Naive thymus-derived CD8-positive, alpha-beta T cell (primary cell): ENCODE measurements around the gene PMVK. TPM values are rescaled to one million over a fixed set of nuclear protein-coding genes. Genes with fewer than 3 reads are reported as not detected.

ENCODE experiments used
- ATAC-seq, 2 donors: fragments of 150-1000 bp; cut with Tn5 transposase in 1 of 2; sonication (Bioruptor Pico), chemical (Tn5 transposase) in 1 of 2; 1 replicate in 1 of 2; 2 replicates in 1 of 2; pipeline ENCODE4 v1.10.0; 2021; ENCODE audit warnings: mild to moderate bottlenecking in 2 of 2, moderate library complexity in 2 of 2
- POLR2A ChIA-PET: fragments of 350-600 bp; sonication (Branson Sonifier 250); formaldehyde crosslinking; loops from one replicate; lab custom pipeline; 2021; ENCODE audit warnings: antibody characterized with exemption; lab: Charles Lee
- DNase-seq, 10 donors: peaks; one replicate each; pipeline versions ENCODE4 v3.0.0 to v3.0.0-alpha.2; 2020 to 2022
- H3K27ac Mint-ChIP-seq, 10 donors: one replicate each; pipeline ENCODE4 v1.8.0; 2020 to 2022; ENCODE audit warnings: mild to moderate bottlenecking in 10 of 10, mixed read lengths in 10 of 10, moderate library complexity in 4 of 10, inconsistent platforms in 1 of 10
- H3K27me3 Mint-ChIP-seq, 5 donors: one replicate each; pipeline ENCODE4 v1.8.0; 2021 to 2022; ENCODE audit warnings: mixed read lengths in 5 of 5
- H3K36me3 Mint-ChIP-seq, 3 donors: one replicate each; pipeline ENCODE4 v1.8.0; 2020 to 2022; ENCODE audit warnings: mixed read lengths in 3 of 3, mild to moderate bottlenecking in 2 of 3, inconsistent platforms in 1 of 3
- H3K4me1 Mint-ChIP-seq, 4 donors: one replicate each; pipeline ENCODE4 v1.8.0; 2021 to 2022; ENCODE audit warnings: mixed read lengths in 4 of 4
- H3K4me3 Mint-ChIP-seq, 10 donors: one replicate each; pipeline ENCODE4 v1.8.0; 2020 to 2022; ENCODE audit warnings: mild to moderate bottlenecking in 10 of 10, mixed read lengths in 10 of 10, moderate library complexity in 6 of 10, inconsistent platforms in 1 of 10
- H3K9me3 Mint-ChIP-seq, 9 donors: one replicate each; pipeline ENCODE4 v1.8.0; 2020 to 2022; ENCODE audit warnings: mixed read lengths in 9 of 9, mild to moderate bottlenecking in 3 of 9, inconsistent platforms in 1 of 9, moderate library complexity in 1 of 9
- polyA plus RNA-seq, 3 donors: library from polyadenylated mRNA; unstranded; fragments of 300-500 nt; fragmentation: Illumina TruSeq; gene quantifications; one replicate each; pipeline ENCODE4 v1.2.3, GENCODE V29; 2021
- total RNA-seq, 8 experiments: library from RNA in 2 of 8; stranded (reverse) in 2 of 8; gene quantifications; one replicate each; pipeline ENCODE4 v1.2.3 and lab custom pipeline; 2021 to 2026

The PMVK gene
- total and polyA plus RNA-seq, 5 experiments from 2014 or later, result 11.7 to 45.7 (median 41.0) TPM

DNA sequence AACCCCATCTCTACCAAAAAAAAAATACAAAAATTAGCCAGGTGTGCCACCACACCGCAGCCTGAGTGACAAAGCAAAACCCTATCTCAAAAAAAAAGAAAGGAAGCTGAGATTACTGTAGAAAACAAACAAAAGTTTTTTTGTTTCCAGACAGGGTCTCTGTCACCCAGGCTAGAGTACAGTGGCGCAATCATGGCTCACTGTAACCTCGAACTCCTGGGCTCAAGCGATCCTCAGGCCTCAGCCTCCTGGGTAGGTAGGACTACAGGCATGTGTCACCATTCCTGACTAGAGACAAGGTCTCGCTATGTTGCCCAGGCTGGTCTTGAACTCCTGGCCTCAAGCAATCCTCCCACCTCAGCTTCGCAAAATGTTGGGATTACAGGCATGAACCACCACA, 27.8 kb upstream of the PMVK start:
- Mint-ChIP-seq H3K36me3 (peaks cover 0 to 61% (median 0%) of the 10 kb centered on the region in 3 donors), H3K4me3 (no peak overlapping the region)
- POLR2A ChIA-PET, result interaction anchor here (0.9 to 6.6 kb wide), 6 partner anchors 9 to 53 kb away, joined by 3 to 67 read pairs (median 4); partner anchors contain the start of genes CKS1B, FLAD1, PMVK and SHC1

DNA sequence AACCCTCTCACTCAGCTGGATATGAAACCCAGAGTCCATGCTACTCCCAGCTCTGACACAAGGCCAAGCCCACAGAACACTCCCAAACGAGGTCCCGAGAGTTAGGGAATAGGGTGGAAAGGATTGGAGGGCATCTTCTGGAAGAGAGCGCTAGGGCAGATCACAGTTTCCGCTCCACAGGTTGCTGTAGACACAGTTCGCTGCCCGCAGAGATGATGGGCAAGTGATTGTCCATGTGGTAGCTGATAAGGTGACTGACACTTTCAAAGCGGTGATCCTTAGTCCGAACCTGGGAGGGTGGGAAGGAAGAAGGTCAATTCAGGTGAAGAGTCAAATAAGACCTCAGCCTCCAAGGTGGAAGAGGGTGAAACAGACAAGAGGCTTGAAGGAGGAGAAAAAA, 27.1 kb upstream of the PMVK start:
- DNase-seq (no peak), ATAC-seq (no peak)
- peak overlapping the region in 9 of 10 donors; percentile 6 to 96 (median 80) for H3K27ac Mint-ChIP-seq
- H3K27me3 Mint-ChIP-seq, result no peaks in the 10 kb centered on the region
- peaks cover 14 to 45% (median 37%) of the 10 kb centered on the region in 4 donors for H3K4me1 Mint-ChIP-seq
- H3K36me3 Mint-ChIP-seq, result peaks cover 0 to 57% (median 0%) of the 10 kb centered on the region in 3 donors
- POLR2A ChIA-PET, result interaction anchor here (0.6 to 6.6 kb wide), 5 partner anchors 9 to 231 kb away, joined by 3 to 67 read pairs (median 5); partner anchors contain the start of genes CKS1B, LENEP, PMVK and SHC1
- H3K4me3 Mint-ChIP-seq, result peak overlapping the region in 2 of 10 donors; percentile 16 to 21
- H3K9me3 Mint-ChIP-seq, result no peaks in the 10 kb centered on the region

More for the DNA sequence above, 27.8 kb upstream of the PMVK start:
- Mint-ChIP-seq H3K27me3 (no peaks in the 10 kb centered on the region), H3K4me1 (peaks cover 19 to 48% (median 41%) of the 10 kb centered on the region in 4 donors), H3K27ac (peak overlapping the region in 3 of 10 donors; percentile 56 to 86 (median 80)), H3K9me3 (no peaks in the 10 kb centered on the region)
- DNase-seq (no peak), ATAC-seq (no peak)

DNA sequence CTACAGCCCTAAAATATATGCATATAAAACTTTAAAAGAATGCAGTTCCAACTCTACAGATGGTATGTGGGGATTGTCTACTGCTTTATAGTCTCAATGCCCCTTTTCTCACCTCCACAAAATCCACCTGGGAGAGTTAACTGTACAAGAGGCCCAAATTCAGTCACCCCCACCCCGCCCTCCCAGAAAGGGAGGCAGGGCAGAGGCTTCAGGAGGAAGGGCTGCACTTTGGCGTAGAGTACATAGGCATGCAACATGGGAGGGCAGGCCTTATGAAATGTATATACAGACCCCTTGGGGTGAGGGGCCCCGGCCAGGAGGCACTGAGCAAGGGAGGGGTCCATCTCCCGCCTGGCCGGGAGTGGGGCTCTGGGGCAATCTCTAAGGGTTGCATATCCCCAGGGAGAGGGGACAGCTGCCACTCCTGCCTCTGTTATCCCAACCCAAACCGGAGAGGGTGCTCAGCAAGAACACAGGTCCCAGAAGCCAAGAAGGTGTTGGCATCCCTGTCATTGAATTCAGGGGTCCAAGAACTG, 26.3 kb upstream of the PMVK start:
- Mint-ChIP-seq H3K27ac (peak overlapping the region; percentile 89 to 96 (median 94)), H3K4me3 (peak overlapping the region; percentile 82 to 90 (median 86)), H3K27me3 (no peaks in the 10 kb centered on the region), H3K36me3 (peaks cover 0 to 54% (median 0%) of the 10 kb centered on the region in 3 donors), H3K4me1 (peaks cover 14 to 45% (median 40%) of the 10 kb centered on the region in 4 donors), H3K9me3 (no peaks in the 10 kb centered on the region)
- no peak for ATAC-seq
- DNase-seq, result no peak
- POLR2A ChIA-PET, result interaction anchor here (2.1 to 6.6 kb wide), 7 partner anchors 10 to 54 kb away, joined by 5 to 67 read pairs (median 19); partner anchors contain the start of genes CKS1B, LENEP, PMVK and SHC1

DNA sequence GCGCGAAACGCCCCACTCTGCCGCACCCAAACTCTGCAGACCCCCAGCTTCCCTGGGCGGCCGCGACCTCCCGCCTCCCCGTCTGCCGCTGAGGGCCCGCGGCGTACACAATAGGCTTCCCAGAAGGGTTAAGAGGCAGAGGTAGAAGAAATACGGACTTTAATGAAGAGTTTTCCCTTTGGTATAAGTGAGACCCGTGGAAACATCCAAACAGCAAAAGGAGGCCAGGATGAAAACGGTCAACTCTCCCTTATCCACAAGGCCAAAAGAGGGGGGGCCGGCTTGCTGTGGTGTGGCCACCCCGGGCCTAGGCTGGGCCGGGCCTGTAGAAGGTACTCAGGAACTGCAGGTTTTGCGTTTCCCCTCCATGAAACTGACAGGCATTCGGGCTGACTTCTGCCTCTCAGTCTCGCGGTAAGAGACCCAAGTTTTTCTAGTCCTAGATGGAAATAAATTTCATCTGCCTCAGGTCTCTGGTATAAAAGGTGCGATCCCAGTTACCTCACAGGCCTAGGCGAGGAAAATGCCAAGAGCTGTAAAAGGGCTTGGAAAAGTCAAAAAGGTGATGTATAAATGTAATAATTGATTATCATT, 25.7 kb upstream of the PMVK start:
- Mint-ChIP-seq H3K4me3 (peak overlapping the region; percentile 82 to 90 (median 86)), H3K9me3 (no peaks in the 10 kb centered on the region), H3K27me3 (no peaks in the 10 kb centered on the region), H3K27ac (peak overlapping the region; percentile 89 to 96 (median 94)), H3K4me1 (peaks cover 14 to 48% (median 42%) of the 10 kb centered on the region in 4 donors), H3K36me3 (peaks cover 0 to 48% (median 0%) of the 10 kb centered on the region in 3 donors)
- POLR2A ChIA-PET, result interaction anchor here (0.6 to 6.6 kb wide), 14 partner anchors 10 to 89 kb away, joined by 3 to 67 read pairs (median 14); partner anchors contain the start of genes ADAM15, CKS1B, FLAD1 and LENEP
- DNase-seq (peak in 1 of 10 donors; percentile 64), ATAC-seq (peak; percentile 26 to 31)

DNA sequence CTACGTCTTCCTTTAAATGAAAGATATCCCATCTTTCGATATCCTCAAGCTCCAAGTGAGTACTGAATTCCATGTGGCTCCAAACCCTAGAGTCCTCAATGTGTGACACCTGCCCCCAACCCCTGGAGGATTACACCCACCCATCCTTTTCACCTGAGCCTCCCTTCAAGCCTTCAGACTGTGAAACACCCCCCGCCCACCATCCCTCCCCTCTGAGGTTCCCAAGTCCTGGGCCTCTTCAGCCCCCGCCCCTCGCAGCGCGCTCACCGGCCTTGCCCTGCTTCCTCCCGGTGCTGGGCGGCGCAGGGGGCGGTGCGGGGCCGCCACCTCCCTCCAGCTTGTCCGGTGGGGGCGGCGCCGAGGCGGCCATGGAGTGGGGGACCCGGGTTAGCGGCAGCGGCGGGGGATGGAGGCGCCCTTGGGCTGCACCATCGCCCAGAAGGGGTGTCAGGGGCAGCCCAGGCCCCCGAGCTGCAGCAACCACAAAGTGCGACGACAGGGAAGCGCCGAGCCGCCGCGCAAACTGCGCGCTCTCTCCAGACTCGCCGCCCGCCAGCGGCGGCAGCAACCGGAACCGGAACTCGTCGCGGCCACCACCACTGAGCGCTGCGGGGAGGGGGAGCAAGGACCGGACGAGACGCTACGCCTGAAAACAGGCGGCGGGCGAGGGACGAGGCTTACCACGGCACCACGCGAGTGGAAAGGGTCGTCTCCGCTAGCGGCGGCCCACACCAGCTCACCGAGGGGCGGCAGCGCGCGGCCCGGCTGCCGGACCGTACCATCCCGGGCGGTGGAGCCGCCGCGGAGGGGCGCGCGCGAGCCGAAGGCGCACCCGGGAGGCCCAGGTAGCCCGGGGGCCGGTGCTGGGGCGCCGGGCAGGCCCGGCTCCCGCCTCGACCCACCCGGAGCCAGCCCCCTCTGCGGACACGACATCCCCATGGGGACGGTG, 25.0 kb upstream of the PMVK start, which contains the start of gene PYGO2:
PYGO2 (minus strand) TSS at position 576 of the 949 bp plus-strand sequence; CDS start at position 370, 206 bp downstream.
- Mint-ChIP-seq H3K4me1 (peaks cover 14 to 55% (median 47%) of the 10 kb centered on the region in 4 donors), H3K36me3 (peaks cover 0 to 40% (median 0%) of the 10 kb centered on the region in 3 donors), H3K27me3 (no peaks in the 10 kb centered on the region), H3K9me3 (no peaks in the 10 kb centered on the region), H3K4me3 (peak within 1 kb of the TSS; percentile 84 to 98 (median 96)), H3K27ac (peak within 1 kb of the TSS; percentile 92 to 99 (median 97))
- ATAC-seq (peak; percentile 77 to 82), DNase-seq (peak; percentile 71 to 93 (median 78))
- POLR2A ChIA-PET, result interaction anchor here (0.5 to 6.6 kb wide), 27 partner anchors 9 to 175 kb away, joined by 3 to 67 read pairs (median 6); partner anchors contain the start of genes ADAM15, CKS1B, FLAD1 and LENEP

DNA sequence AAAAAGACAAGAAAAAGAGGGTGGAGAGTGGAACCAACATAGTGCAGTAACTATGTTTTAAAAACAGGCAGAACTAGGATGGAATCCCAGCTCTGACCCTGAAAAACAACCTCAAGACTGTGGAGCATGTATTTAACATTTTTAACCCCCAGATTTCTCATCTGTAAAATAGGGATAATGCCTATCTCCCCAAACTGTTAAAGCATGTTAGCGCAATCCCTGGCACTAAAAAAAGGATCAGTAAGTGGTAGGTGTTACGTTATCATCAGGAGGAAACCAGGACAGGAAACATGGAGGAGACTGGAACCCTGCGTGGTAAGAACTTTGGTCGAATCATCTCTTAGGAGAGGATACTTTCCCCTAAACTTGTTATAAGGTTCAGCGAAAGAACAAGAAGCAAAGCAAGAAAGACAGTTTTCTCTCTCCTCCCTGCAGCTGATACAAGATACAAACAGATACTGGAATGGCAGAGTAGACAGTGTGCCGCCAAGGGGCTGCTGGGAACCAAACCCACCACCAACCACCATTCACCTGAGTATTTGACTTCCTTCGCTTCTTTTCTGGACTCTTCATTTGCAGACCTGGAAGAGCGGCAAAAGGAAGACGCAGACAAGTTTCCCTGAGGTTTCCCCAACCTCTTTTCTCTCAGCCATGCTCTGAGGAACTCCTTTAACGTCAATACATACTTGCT, 24.1 kb upstream of the PMVK start:
- H3K36me3 Mint-ChIP-seq, result peaks cover 0 to 36% (median 3%) of the 10 kb centered on the region in 3 donors
- DNase-seq (peak in 1 of 10 donors; percentile 13), ATAC-seq (no peak)
- H3K27ac Mint-ChIP-seq, result peak overlapping the region; percentile 92 to 99 (median 97)
- H3K27me3 Mint-ChIP-seq, result no peaks in the 10 kb centered on the region
- no peaks in the 10 kb centered on the region for H3K9me3 Mint-ChIP-seq
- peak overlapping the region; percentile 84 to 98 (median 96) for H3K4me3 Mint-ChIP-seq
- peaks cover 23 to 63% (median 54%) of the 10 kb centered on the region in 4 donors for H3K4me1 Mint-ChIP-seq
- POLR2A ChIA-PET, result interaction anchor here (0.5 to 6.6 kb wide), 25 partner anchors 8 to 317 kb away, joined by 3 to 67 read pairs (median 6); partner anchors contain the start of genes ADAM15, CKS1B, FLAD1 and PMVK

DNA sequence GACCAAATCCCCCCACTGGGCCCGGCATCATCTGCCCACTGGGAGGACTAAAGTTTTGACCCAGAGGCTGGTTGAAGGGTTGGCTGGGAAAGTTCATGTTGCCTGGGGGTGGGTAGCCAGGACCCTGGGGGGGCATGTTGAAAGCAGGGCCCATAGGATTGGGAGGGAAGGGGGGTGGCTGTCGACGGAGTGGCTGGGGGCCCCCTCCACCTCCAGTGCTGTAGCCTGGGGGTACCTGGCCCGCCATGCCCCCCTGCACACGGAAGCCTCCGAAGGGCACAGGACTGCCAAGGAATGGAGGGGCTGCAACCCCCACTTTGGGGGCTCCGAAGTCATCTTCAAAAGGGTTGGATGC, 22.9 kb upstream of the PMVK start:
- ATAC-seq, result no peak
- Mint-ChIP-seq H3K36me3 (peaks cover 0 to 25% (median 3%) of the 10 kb centered on the region in 3 donors), H3K4me3 (peak overlapping the region in 9 of 10 donors; percentile 20 to 88 (median 45)), H3K27me3 (no peaks in the 10 kb centered on the region), H3K4me1 (peaks cover 25 to 75% (median 58%) of the 10 kb centered on the region in 4 donors), H3K27ac (peak overlapping the region in 6 of 10 donors; percentile 22 to 98 (median 60)), H3K9me3 (no peaks in the 10 kb centered on the region)
- POLR2A ChIA-PET, result interaction anchor here (0.6 to 6.6 kb wide), 4 partner anchors 14 to 280 kb away, joined by 3 to 67 read pairs (median 4); partner anchors contain the start of genes CKS1B and SHC1
- no peak for DNase-seq

DNA sequence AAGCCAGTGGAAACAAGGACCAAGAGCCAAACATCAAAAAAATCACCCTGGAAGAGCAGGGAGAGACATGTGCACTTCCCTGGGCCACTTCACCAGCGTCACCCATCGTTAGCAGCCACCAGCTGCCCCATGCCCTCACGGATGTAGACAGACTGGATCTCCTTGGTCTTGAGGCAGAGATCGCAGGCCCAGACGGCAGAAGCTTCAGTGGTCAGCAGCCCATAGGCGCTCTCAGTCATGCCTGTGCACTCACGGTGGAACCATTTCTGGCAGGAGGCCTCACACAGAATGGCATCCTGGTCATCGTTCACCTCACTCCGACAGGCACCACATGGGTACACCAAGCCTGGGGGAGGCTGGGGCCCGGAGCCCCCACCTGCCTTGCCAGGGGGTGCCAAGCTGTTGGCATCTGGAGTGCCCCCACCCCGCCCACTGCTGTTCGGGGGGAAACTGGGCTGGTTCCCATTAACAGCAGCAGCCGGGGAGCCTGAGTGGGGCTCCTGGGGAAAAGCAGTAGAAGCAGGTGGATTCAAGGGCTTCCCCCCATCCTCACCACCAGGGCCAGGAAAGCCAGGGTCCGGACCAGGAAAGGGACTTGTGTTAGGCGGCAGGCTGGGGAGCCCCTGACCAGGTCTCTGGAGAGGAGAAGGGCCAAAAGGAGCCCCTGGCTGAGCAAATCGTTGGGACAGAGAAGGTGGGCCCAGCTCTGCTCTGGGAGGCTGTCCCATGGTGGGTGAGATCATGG, 22.3 kb upstream of the PMVK start:
- ATAC-seq (no peak), DNase-seq (no peak)
- Mint-ChIP-seq H3K27ac (peak overlapping the region; percentile 20 to 100 (median 64)), H3K9me3 (no peaks in the 10 kb centered on the region), H3K4me3 (peak overlapping the region in 6 of 10 donors; percentile 4 to 84 (median 18)), H3K4me1 (peaks cover 27 to 77% (median 60%) of the 10 kb centered on the region in 4 donors), H3K36me3 (peaks cover 0 to 21% (median 3%) of the 10 kb centered on the region in 3 donors), H3K27me3 (no peaks in the 10 kb centered on the region)
- POLR2A ChIA-PET, result interaction anchor here (1.3 to 6.6 kb wide), 3 partner anchors 14 to 60 kb away, joined by 3 to 67 read pairs (median 10); partner anchors contain the start of genes CKS1B and SHC1

DNA sequence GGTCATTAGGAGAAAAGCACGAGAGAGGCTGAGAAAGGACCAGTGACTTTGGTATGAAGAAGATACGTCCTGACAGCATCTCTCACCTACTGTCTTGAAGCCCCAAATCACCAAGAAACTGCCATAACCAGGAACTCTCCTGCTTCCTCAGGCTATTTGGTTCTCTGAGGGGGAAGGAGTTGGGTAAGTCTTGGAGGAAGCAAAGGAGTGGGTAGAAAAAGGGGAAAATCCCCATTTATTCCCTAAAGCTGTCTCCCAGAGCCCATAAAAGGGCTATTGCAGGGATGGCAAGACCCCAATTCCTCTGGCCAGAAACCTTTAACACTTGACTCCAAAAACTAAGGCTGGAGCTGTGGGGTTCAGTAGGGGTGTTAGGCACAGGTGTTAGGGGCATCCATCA, 21.5 kb upstream of the PMVK start:
- no peaks in the 10 kb centered on the region for H3K9me3 Mint-ChIP-seq
- H3K27ac Mint-ChIP-seq, result peak overlapping the region in 9 of 10 donors; percentile 18 to 100 (median 72)
- ATAC-seq (no peak), DNase-seq (no peak)
- H3K4me3 Mint-ChIP-seq, result peak overlapping the region in 2 of 10 donors; percentile 2 to 4
- H3K36me3 Mint-ChIP-seq, result peaks cover 0 to 14% (median 3%) of the 10 kb centered on the region in 3 donors
- H3K27me3 Mint-ChIP-seq, result no peaks in the 10 kb centered on the region
- POLR2A ChIA-PET, result interaction anchor here (3.1 to 7.4 kb wide), 3 partner anchors 14 to 53 kb away, joined by 10 to 85 read pairs (median 67); partner anchors contain the start of genes CKS1B and SHC1
- peaks cover 28 to 77% (median 62%) of the 10 kb centered on the region in 4 donors for H3K4me1 Mint-ChIP-seq

DNA sequence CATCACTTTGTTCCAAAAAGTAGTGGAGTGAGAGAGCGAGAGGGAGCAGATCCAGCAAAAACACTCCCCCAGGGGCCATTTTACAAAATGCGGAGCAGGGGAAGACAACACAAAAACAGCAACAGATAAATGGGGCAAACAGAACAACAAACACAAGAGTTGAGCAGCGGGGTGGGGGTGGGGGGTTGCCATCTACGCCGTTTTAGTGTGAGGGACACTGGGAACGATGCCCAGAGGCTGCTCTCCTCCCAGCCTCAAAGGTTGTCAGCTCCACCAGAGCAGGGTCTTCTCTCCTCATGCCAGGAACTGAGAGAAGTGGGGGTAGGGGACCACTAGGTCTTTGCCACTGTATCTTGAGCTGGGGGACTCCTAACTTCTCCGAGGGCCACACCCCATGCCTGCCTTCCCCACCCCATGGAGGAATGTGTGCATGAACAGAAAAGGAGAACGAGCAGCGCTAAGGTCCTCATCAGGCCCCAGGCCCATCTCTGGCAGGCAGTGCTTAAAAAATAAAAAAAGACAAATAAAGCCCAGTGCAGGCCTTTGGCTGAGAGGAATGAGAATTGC, 20.7 kb upstream of the PMVK start:
- Mint-ChIP-seq H3K36me3 (peaks cover 0 to 14% (median 3%) of the 10 kb centered on the region in 3 donors), H3K4me3 (peak overlapping the region in 7 of 10 donors; percentile 20 to 62 (median 36)), H3K4me1 (peaks cover 35 to 78% (median 62%) of the 10 kb centered on the region in 4 donors), H3K27ac (peak overlapping the region; percentile 53 to 100 (median 99)), H3K27me3 (no peaks in the 10 kb centered on the region), H3K9me3 (no peaks in the 10 kb centered on the region)
- no peak for DNase-seq
- POLR2A ChIA-PET, result interaction anchor here (0.7 to 7.9 kb wide), 7 partner anchors 10 to 59 kb away, joined by 3 to 87 read pairs (median 25); partner anchors contain the start of genes CKS1B, PMVK and SHC1
- ATAC-seq, result no peak
